ENCODE results near the gene POLN.

DNA sequence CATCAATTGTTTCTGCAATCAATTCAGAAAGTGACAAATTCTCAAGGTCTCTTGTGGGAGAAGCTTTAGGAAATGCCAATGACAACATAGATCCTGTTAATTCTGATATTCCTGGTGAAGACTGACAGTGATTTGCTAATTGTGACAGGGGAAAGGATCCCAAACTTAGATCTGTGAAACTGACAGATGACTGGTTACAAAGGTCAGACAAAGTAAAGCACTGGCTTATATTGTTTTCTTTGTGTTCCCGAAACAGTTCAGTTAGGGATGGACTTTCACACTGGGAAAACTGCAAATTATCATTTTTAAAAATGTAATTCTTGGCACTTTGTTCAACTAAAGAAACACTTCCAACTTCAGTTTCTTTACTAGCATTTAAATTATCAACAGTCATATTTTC, 152.7 kb downstream of the POLN start:
- TF ChIP-seq, protein P1, sequence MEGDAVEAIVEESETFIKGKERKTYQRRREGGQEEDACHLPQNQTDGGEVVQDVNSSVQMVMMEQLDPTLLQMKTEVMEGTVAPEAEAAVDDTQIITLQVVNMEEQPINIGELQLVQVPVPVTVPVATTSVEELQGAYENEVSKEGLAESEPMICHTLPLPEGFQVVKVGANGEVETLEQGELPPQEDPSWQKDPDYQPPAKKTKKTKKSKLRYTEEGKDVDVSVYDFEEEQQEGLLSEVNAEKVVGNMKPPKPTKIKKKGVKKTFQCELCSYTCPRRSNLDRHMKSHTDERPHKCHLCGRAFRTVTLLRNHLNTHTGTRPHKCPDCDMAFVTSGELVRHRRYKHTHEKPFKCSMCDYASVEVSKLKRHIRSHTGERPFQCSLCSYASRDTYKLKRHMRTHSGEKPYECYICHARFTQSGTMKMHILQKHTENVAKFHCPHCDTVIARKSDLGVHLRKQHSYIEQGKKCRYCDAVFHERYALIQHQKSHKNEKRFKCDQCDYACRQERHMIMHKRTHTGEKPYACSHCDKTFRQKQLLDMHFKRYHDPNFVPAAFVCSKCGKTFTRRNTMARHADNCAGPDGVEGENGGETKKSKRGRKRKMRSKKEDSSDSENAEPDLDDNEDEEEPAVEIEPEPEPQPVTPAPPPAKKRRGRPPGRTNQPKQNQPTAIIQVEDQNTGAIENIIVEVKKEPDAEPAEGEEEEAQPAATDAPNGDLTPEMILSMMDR (IDR thresholded peaks at IDR 0.05): no peak
- no peak for TF ChIP-seq POLR2A (IDR thresholded peaks at IDR 0.05)

All from uterus (tissue), 2 donors.